H9 (cell line): ENCODE measurements around the gene USP12. TPM values are rescaled to one million over a fixed set of nuclear protein-coding genes. Genes with fewer than 3 reads are reported as not detected.

ENCODE experiments used
- DNase-seq: peaks from one replicate; pipeline ENCODE4 v3.0.0-alpha.2; 2017
- H2AFZ ChIP-seq: one replicate; pipeline ENCODE4 v1.6.1; 2013; ENCODE audit warnings: mild to moderate bottlenecking, low read length, control low read depth, moderate library complexity
- H2AK5ac ChIP-seq: 2 replicates; pipeline ENCODE4 v1.6.1; 2013; ENCODE audit warnings: low read length, control low read depth, mixed read lengths; ENCODE audit not compliant: insufficient read length
- H2BK120ac ChIP-seq: one replicate; pipeline ENCODE4 v1.6.1; 2013; ENCODE audit warnings: low read depth, mild to moderate bottlenecking, low read length, control low read depth, inconsistent platforms; ENCODE audit not compliant: poor library complexity, severe bottlenecking
- H2BK12ac ChIP-seq: 2 replicates; pipeline ENCODE4 v1.6.1; 2013; ENCODE audit warnings: low read length, control low read depth, mixed read lengths, low read depth; ENCODE audit not compliant: insufficient read length
- H2BK15ac ChIP-seq: 2 replicates; pipeline ENCODE4 v1.6.1; 2013; ENCODE audit warnings: low read depth, low read length, control low read depth
- H2BK20ac ChIP-seq: one replicate; pipeline ENCODE4 v1.6.1; 2013; ENCODE audit warnings: low read depth, mild to moderate bottlenecking, low read length, control low read depth, inconsistent platforms; ENCODE audit not compliant: poor library complexity, severe bottlenecking
- H2BK5ac ChIP-seq: 2 replicates; pipeline ENCODE4 v1.6.1; 2013; ENCODE audit warnings: low read length, control low read depth, mixed read lengths; ENCODE audit not compliant: insufficient read length
- H3K14ac ChIP-seq: 2 replicates; pipeline ENCODE4 v1.6.1; 2013; ENCODE audit warnings: low read length, control low read depth; ENCODE audit not compliant: insufficient read depth
- H3K18ac ChIP-seq: 2 replicates; pipeline ENCODE4 v1.6.1; 2013; ENCODE audit warnings: low read depth, mild to moderate bottlenecking, mixed read lengths, low read length, control low read depth; ENCODE audit not compliant: insufficient read length
- H3K23ac ChIP-seq: 2 replicates; pipeline ENCODE4 v1.6.1; 2013; ENCODE audit warnings: low read length, control low read depth, mixed read lengths, low read depth; ENCODE audit not compliant: insufficient read length
- H3K23me2 ChIP-seq: 2 replicates; pipeline ENCODE4 v1.6.1; 2013; ENCODE audit warnings: low read depth, mild to moderate bottlenecking, mixed read lengths, low read length, control low read depth; ENCODE audit not compliant: insufficient read length, poor library complexity, severe bottlenecking
- H3K27ac ChIP-seq: 2 replicates; pipeline ENCODE4 v1.5.1; 2013; ENCODE audit warnings: low read length, control low read depth, mixed read lengths, low read depth; ENCODE audit not compliant: insufficient read length
- H3K27me3 ChIP-seq: 2 replicates; pipeline ENCODE4 v1.6.1; 2013; ENCODE audit warnings: low read length, control low read depth, inconsistent platforms; ENCODE audit not compliant: insufficient read depth
- H3K4ac ChIP-seq: 2 replicates; pipeline ENCODE4 v1.6.1; 2013; ENCODE audit warnings: low read depth, mild to moderate bottlenecking, control low read depth, inconsistent platforms, low read length, moderate library complexity
- H3K4me1 ChIP-seq: 2 replicates; pipeline ENCODE4 v1.6.1; 2013; ENCODE audit warnings: low read length, control low read depth, inconsistent platforms; ENCODE audit not compliant: insufficient read depth
- H3K4me2 ChIP-seq: 2 replicates; pipeline ENCODE4 v1.6.1; 2013; ENCODE audit warnings: low read length, control low read depth, mixed read lengths; ENCODE audit not compliant: insufficient read length, insufficient read depth
- H3K56ac ChIP-seq: 2 replicates; pipeline ENCODE4 v1.6.1; 2013; ENCODE audit warnings: low read depth, mild to moderate bottlenecking, mixed read lengths, low read length, control low read depth; ENCODE audit not compliant: insufficient read length
- H3K79me1 ChIP-seq: 2 replicates; pipeline ENCODE4 v1.6.1; 2013; ENCODE audit warnings: low read depth, mild to moderate bottlenecking, moderate library complexity, low read length, control low read depth, inconsistent platforms; ENCODE audit not compliant: insufficient read depth, poor library complexity, severe bottlenecking
- H3K79me2 ChIP-seq: 2 replicates; pipeline ENCODE4 v1.6.1; 2013; ENCODE audit warnings: low read length, control low read depth, inconsistent platforms; ENCODE audit not compliant: insufficient read depth
- H3K9ac ChIP-seq: 2 replicates; pipeline ENCODE4 v1.6.1; 2013; ENCODE audit warnings: low read length, control low read depth, mixed read lengths; ENCODE audit not compliant: insufficient read length; ENCODE audit errors: extremely low read depth
- H3K9me3 ChIP-seq: one replicate; pipeline ENCODE4 v1.6.1; 2013; ENCODE audit warnings: low read depth, low read length, inconsistent platforms; ENCODE audit not compliant: control insufficient read depth
- H3T11ph ChIP-seq: one replicate; pipeline ENCODE4 v1.6.1; 2013; ENCODE audit warnings: mild to moderate bottlenecking, low read length, control low read depth, inconsistent platforms
- H4K20me1 ChIP-seq: one replicate; pipeline ENCODE4 v1.6.1; 2013; ENCODE audit not compliant: control insufficient read depth, insufficient read length, insufficient read depth
- H4K5ac ChIP-seq: 2 replicates; pipeline ENCODE4 v1.6.1; 2013; ENCODE audit warnings: low read depth, mild to moderate bottlenecking, mixed read lengths, low read length, control low read depth; ENCODE audit not compliant: insufficient read length
- H4K8ac ChIP-seq: replicated peaks from 2 replicates; pipeline ENCODE4 v1.6.1; 2013; ENCODE audit warnings: low read length, control low read depth, mixed read lengths, low read depth; ENCODE audit not compliant: insufficient read length
- H4K91ac ChIP-seq: 2 replicates; pipeline ENCODE4 v1.6.1; 2013; ENCODE audit warnings: low read depth, mild to moderate bottlenecking, moderate library complexity, mixed read lengths, low read length, control low read depth; ENCODE audit not compliant: insufficient read length
- H3K27ac Mint-ChIP-seq, 3 experiments: 2 replicates in 2 of 3; 3 replicates in 1 of 3; pipeline ENCODE4 v1.8.0; 2020 to 2021; ENCODE audit warnings: mixed read lengths in 3 of 3, mild to moderate bottlenecking in 1 of 3, moderate library complexity in 1 of 3
- H3K27me3 Mint-ChIP-seq: 2 replicates; pipeline ENCODE4 v1.8.0; 2021; ENCODE audit warnings: low read depth, mild to moderate bottlenecking, moderate library complexity, mixed read lengths
- H3K36me3 Mint-ChIP-seq, 3 experiments: 2 replicates in 2 of 3; 3 replicates in 1 of 3; pipeline ENCODE4 v1.8.0; 2020 to 2021; ENCODE audit warnings: low read depth in 3 of 3, mixed read lengths in 3 of 3; ENCODE audit not compliant: insufficient read depth in 1 of 3
- H3K4me1 Mint-ChIP-seq, 2 experiments: 2 replicates each; pipeline ENCODE4 v1.8.0; 2020; ENCODE audit warnings: mixed read lengths in 2 of 2
- H3K4me3 Mint-ChIP-seq, 2 experiments: 2 replicates in 1 of 2; 3 replicates in 1 of 2; pipeline ENCODE4 v1.8.0; 2020 to 2021; ENCODE audit warnings: mild to moderate bottlenecking in 2 of 2, mixed read lengths in 2 of 2, moderate library complexity in 1 of 2
- H3K9me3 Mint-ChIP-seq, 2 experiments: 2 replicates in 1 of 2; 3 replicates in 1 of 2; pipeline ENCODE4 v1.8.0; 2020; ENCODE audit warnings: mild to moderate bottlenecking in 2 of 2, mixed read lengths in 2 of 2, moderate library complexity in 1 of 2
- CTCF ChIP-seq: fragments of 200-600 bp; sonication (generic); conservative IDR thresholded peaks from 3 replicates; pipeline ENCODE4 v1.8.0; 2021; ENCODE audit warnings: antibody characterized with exemption, mild to moderate bottlenecking
- total RNA-seq: library from RNA; stranded (reverse); gene quantifications from 2 replicates; pipeline ENCODE4 v1.2.1, GENCODE V29; 2021

USP12 gene
- total RNA-seq, 1 experiment from 2014 or later: 24.8 TPM

GRCh38 chr13:27126859-27127258 is 44.8 kb downstream of the USP12 start:
- Histone ChIP-seq H3K18ac (no peak overlapping the region), H3K23ac (no peak overlapping the region), H2AK5ac (no peak overlapping the region), H3K4ac (no peak overlapping the region), H3K9ac (no peak overlapping the region), H3K56ac (no peak overlapping the region), H2BK15ac (no peak overlapping the region), H2AFZ (no peak overlapping the region), H4K20me1 (no peaks in the 10 kb centered on the region), H3K4me2 (no peak overlapping the region), H4K8ac (no peak overlapping the region), H3K4me1 (no peaks in the 10 kb centered on the region; the same call in 1 of the 2 replicates), H4K91ac (no peak overlapping the region), H2BK12ac (no peak overlapping the region), H3K14ac (no peak overlapping the region), H3K9me3 (peaks cover 18% of the 10 kb centered on the region), H3K79me2 (peaks cover 29% of the 10 kb centered on the region; the same call in 1 of the 2 replicates), H4K5ac (no peak overlapping the region), H3T11ph (no peak overlapping the region), H3K79me1 (no peaks in the 10 kb centered on the region), H2BK20ac (no peak overlapping the region), H2BK5ac (no peak overlapping the region), H3K27me3 (no peaks in the 10 kb centered on the region), H3K23me2 (no peaks in the 10 kb centered on the region), H3K27ac (no peak overlapping the region), H2BK120ac (no peak overlapping the region)
- no peaks in the 10 kb centered on the region for H3K27me3 Mint-ChIP-seq
- peaks cover 38 to 40% of the 10 kb centered on the region in 2 experiments for H3K4me1 Mint-ChIP-seq
- no peak for TF ChIP-seq CTCF
- peaks cover 33 to 51% of the 10 kb centered on the region in 2 experiments for H3K9me3 Mint-ChIP-seq
- no peak overlapping the region for H3K4me3 Mint-ChIP-seq
- DNase-seq: no peak
- no peak overlapping the region for H3K27ac Mint-ChIP-seq
- peaks cover 41 to 51% (median 50%) of the 10 kb centered on the region in 3 experiments for H3K36me3 Mint-ChIP-seq
